Suprapubic skin (tissue), 4 donors: ENCODE data around the gene PTPRN2. TPM values are rescaled to one million over a fixed set of nuclear protein-coding genes. Genes with fewer than 3 reads are reported as not detected.

Experiments
- DNase-seq, 2 donors: peaks; one replicate each; pipeline ENCODE4 v3.0.0-alpha.2; 2019; ENCODE audit warnings: low spot score in 2 of 2
- H3K27ac ChIP-seq: fragments of 200-600 bp; sonication (generic); one replicate; pipeline ENCODE4 v1.5.1; 2019
- H3K27me3 ChIP-seq: fragments of 200-600 bp; sonication (generic); one replicate; pipeline ENCODE4 v1.5.1; 2019
- H3K36me3 ChIP-seq: fragments of 200-600 bp; sonication (generic); one replicate; pipeline ENCODE4 v1.5.1; 2019
- H3K4me1 ChIP-seq: fragments of 200-600 bp; sonication (generic); one replicate; pipeline ENCODE4 v1.5.1; 2019
- H3K4me3 ChIP-seq: fragments of 200-600 bp; sonication (generic); one replicate; pipeline ENCODE4 v1.5.1; 2019; ENCODE audit warnings: mild to moderate bottlenecking
- H3K9me3 ChIP-seq: fragments of 200-600 bp; sonication (generic); one replicate; pipeline ENCODE4 v1.5.1; 2019
- CTCF ChIP-seq, 2 donors: fragments of 200-600 bp in 1 of 2; fragments of 450-650 bp in 1 of 2; sonication (generic) in 1 of 2; IDR thresholded peaks; one replicate each; pipeline ENCODE4 v1.5.1; 2016 to 2019; ENCODE audit warnings: antibody characterized with exemption in 2 of 2, mild to moderate bottlenecking in 1 of 2, moderate library complexity in 1 of 2
- EP300 ChIP-seq: sonication (generic); formaldehyde crosslinking; IDR thresholded peaks from one replicate; pipeline ENCODE4 v1.6.1; 2017; ENCODE audit warnings: antibody characterized with exemption
- POLR2A ChIP-seq, 2 donors: fragments of 450-650 bp; IDR thresholded peaks; one replicate each; pipeline ENCODE4 v1.6.1; 2017; ENCODE audit warnings: antibody characterized with exemption in 2 of 2, mild to moderate bottlenecking in 2 of 2, moderate library complexity in 2 of 2
- POLR2AphosphoS5 ChIP-seq, 3 donors: sonication (generic); formaldehyde crosslinking; IDR thresholded peaks; one replicate each; pipeline ENCODE4 v1.6.1; 2017; ENCODE audit warnings: antibody characterized with exemption in 3 of 3
- WGBS: methylation state at CpG from one replicate; pipeline ENCODE4 v1.1.5; 2018; 5-methylcytosine and 5-hydroxymethylcytosine counted together
- total RNA-seq, 4 donors: library from RNA; depleted of rRNA; stranded (reverse); fragments of >200 nt; gene quantifications; one replicate each; pipeline ENCODE4 v1.1.0, GENCODE V29; 2016

The PTPRN2 gene
- total RNA-seq, 4 donors from 2014 or later, result 0.23 to 1.8 (median 1.3) TPM

- DNase-seq, result no peak
- Histone ChIP-seq H3K36me3 (no peaks in the 10 kb centered on the region), H3K4me3 (no peak overlapping the region), H3K27me3 (no peaks in the 10 kb centered on the region), H3K27ac (no peak overlapping the region), H3K9me3 (peaks cover 16% of the 10 kb centered on the region), H3K4me1 (no peaks in the 10 kb centered on the region)
- TF ChIP-seq CTCF (IDR thresholded peaks at IDR 0.05) (no peak), POLR2A (IDR thresholded peaks at IDR 0.05) (no peak), EP300 (no peak), POLR2AphosphoS5 (IDR thresholded peaks at IDR 0.05) (no peak)
- WGBS, result 68% methylated on average over 13 of the region's 13 CpGs
Observed at GRCh38 chr7:158186864-158187693, 400.5 kb downstream of the PTPRN2 start.

GRCh38 chr7:158186406-158186805, 401.2 kb downstream of the PTPRN2 start:
- no peak for DNase-seq
- no peaks in the 10 kb centered on the region for H3K4me1 ChIP-seq
- H3K36me3 ChIP-seq, result no peaks in the 10 kb centered on the region
- no peak for TF ChIP-seq POLR2AphosphoS5 (IDR thresholded peaks at IDR 0.05)
- 92% methylated on average over 12 of the region's 12 CpGs for WGBS
- no peak overlapping the region for H3K4me3 ChIP-seq
- no peaks in the 10 kb centered on the region for H3K27me3 ChIP-seq
- H3K27ac ChIP-seq, result no peak overlapping the region
- peaks cover 16% of the 10 kb centered on the region for H3K9me3 ChIP-seq

- Histone ChIP-seq H3K9me3 (peaks cover 12% of the 10 kb centered on the region), H3K27ac (no peak overlapping the region), H3K27me3 (no peaks in the 10 kb centered on the region), H3K4me1 (no peaks in the 10 kb centered on the region), H3K36me3 (no peaks in the 10 kb centered on the region), H3K4me3 (no peak overlapping the region)
- no peak for DNase-seq
- TF ChIP-seq POLR2AphosphoS5 (IDR thresholded peaks at IDR 0.05), result no peak
- no peak for TF ChIP-seq POLR2A (IDR thresholded peaks at IDR 0.05)
- TF ChIP-seq EP300, result no peak
- TF ChIP-seq CTCF (IDR thresholded peaks at IDR 0.05), result no peak
- 90% methylated on average over 8 of the region's 8 CpGs for WGBS
Observed at GRCh38 chr7:158185653-158186052, 402.0 kb downstream of the PTPRN2 start.

GRCh38 chr7:158183431-158183830, 404.2 kb downstream of the PTPRN2 start:
- Histone ChIP-seq H3K9me3 (peaks cover 13% of the 10 kb centered on the region), H3K4me3 (no peak overlapping the region), H3K27ac (no peak overlapping the region), H3K27me3 (no peaks in the 10 kb centered on the region), H3K4me1 (no peaks in the 10 kb centered on the region), H3K36me3 (no peaks in the 10 kb centered on the region)
- WGBS, result 47% methylated on average over 3 of the region's 3 CpGs
- TF ChIP-seq POLR2A (IDR thresholded peaks at IDR 0.05) (no peak), POLR2AphosphoS5 (IDR thresholded peaks at IDR 0.05) (no peak), EP300 (no peak), CTCF (IDR thresholded peaks at IDR 0.05) (no peak)
- DNase-seq, result no peak

GRCh38 chr7:158176561-158177173, 411.0 kb downstream of the PTPRN2 start:
- Histone ChIP-seq H3K4me1 (no peaks in the 10 kb centered on the region), H3K27ac (no peak overlapping the region), H3K4me3 (no peak overlapping the region), H3K9me3 (peaks cover 23% of the 10 kb centered on the region), H3K27me3 (no peaks in the 10 kb centered on the region), H3K36me3 (no peaks in the 10 kb centered on the region)
- TF ChIP-seq EP300 (no peak), POLR2A (IDR thresholded peaks at IDR 0.05) (no peak), POLR2AphosphoS5 (IDR thresholded peaks at IDR 0.05) (no peak), CTCF (IDR thresholded peaks at IDR 0.05) (no peak)
- no peak for DNase-seq
- 62% methylated on average over 5 of the region's 7 CpGs for WGBS
